ENCODE measurements around the gene HNRNPR. TPM values are rescaled to one million over a fixed set of nuclear protein-coding genes. Genes with fewer than 3 reads are reported as not detected.

Gene HNRNPR
- total RNA-seq, 1 experiment from 2014 or later, result 194 TPM

DNA sequence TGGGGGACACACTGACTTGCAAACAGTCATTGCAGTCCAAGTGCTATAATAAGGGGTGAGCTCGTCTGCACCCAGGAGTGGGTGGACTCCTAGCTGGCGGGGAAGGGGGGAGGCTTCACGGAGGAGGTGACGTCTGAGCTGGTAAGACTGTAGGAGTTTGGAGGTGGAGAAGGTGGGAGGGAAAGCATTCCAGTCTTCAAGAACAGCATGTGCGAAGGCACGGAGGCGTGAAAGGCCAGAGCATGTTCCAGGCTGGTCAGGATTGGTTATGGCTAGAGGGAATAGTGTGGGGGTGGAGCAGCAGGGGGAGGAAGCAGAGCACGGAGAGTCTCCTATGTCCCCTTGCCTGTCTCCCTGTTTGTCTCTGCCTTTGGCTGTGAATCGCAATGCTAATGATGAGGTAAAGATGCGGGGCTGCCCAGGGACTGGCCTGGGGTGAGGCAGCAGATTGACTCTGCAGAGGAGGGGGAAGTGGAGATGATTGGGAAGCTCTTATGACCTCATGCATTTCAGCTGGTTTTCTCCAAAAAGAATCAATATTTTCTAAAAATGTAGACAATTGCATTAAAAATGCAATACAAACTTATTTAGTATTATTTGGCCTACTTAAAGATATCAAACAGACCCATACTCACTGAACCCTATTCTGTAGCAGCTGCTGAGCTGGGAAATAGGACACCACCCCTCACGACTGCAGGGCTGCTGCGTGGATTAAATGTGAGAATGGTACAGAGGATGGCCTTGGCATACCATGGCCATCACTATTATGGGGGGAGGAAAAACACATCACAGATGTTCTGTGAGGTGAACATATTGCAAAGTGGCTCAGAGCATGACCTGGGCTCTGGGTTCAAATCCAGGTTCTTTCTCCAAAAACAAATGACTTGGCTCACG is 28.1 kb upstream of the HNRNPR start:
- peaks cover 33 to 42% of the 10 kb centered on the region in 2 experiments for H3K4me1 ChIP-seq (ENCODE audit: control insufficient read depth in 1 of 2, insufficient read depth in 2 of 2, low read length in 2 of 2)
- no peaks in the 10 kb centered on the region for H3K9me3 ChIP-seq (ENCODE audit: control insufficient read depth in 1 of 2, insufficient read depth in 1 of 2, low read depth in 1 of 2, low read length in 2 of 2)
- no peak overlapping the region for H3K27ac ChIP-seq (ENCODE audit: low read depth, low read length)
- ChIA-PET POLR2A (no interaction called here), RAD21 (ENCODE audit: low non-redundant PET in 1 of 2, low total read pairs in 2 of 2, uncharacterized antibody in 2 of 2, unreplicated experiment in 2 of 2) (no interaction called here), CTCF (no interaction called here)
- no peak overlapping the region for H3K4me2 ChIP-seq (ENCODE audit: low read length)
- no peak for ATAC-seq
- intact Hi-C loops (cut with micrococcal nuclease), result no loop called here
- H4K20me1 ChIP-seq (ENCODE audit: insufficient read depth), result no peaks in the 10 kb centered on the region
- no peaks in the 10 kb centered on the region for H3K36me3 ChIP-seq (ENCODE audit: control insufficient read depth in 1 of 2, insufficient read depth in 2 of 2, low read length in 2 of 2)
- H3K9ac ChIP-seq (ENCODE audit: low read length), result no peak overlapping the region
- H3K9me2 ChIP-seq (ENCODE audit: insufficient read depth), result no peaks in the 10 kb centered on the region
- TF ChIP-seq POLR2AphosphoS5 (IDR thresholded peaks at IDR 0.05; ENCODE audit: low read depth, low read length) (no peak), CBX3 (IDR thresholded peaks at IDR 0.05; ENCODE audit: low read depth) (no peak), ZNF274 (IDR thresholded peaks at IDR 0.05; ENCODE audit: low read depth, low read length) (no peak), ELF1 (IDR thresholded peaks at IDR 0.05; ENCODE audit: borderline replicate concordance, low read depth) (no peak), POLR2A (IDR thresholded peaks at IDR 0.05; ENCODE audit: borderline replicate concordance, extremely low read depth, insufficient read depth, insufficient read length) (no peak), SP1 (IDR thresholded peaks at IDR 0.05; ENCODE audit: low read depth) (no peak), EZH2 (IDR thresholded peaks at IDR 0.05) (no peak), RAD21 (IDR thresholded peaks at IDR 0.05; ENCODE audit: low read depth) (no peak), EZH2phosphoT487 (IDR thresholded peaks at IDR 0.05; ENCODE audit: borderline replicate concordance) (no peak), YY1 (IDR thresholded peaks at IDR 0.05; ENCODE audit: extremely low read depth, insufficient replicate concordance, low read depth, low read length) (no peak), EGR1 (IDR thresholded peaks at IDR 0.05; ENCODE audit: low read depth) (no peak), TCF7L2 (IDR thresholded peaks at IDR 0.05; ENCODE audit: borderline replicate concordance, extremely low read depth, insufficient read depth, insufficient read length) (no peak), CEBPB (IDR thresholded peaks at IDR 0.05; ENCODE audit: low read depth) (no peak), SRF (IDR thresholded peaks at IDR 0.05; ENCODE audit: low read depth) (no peak), SIN3A (IDR thresholded peaks at IDR 0.05; ENCODE audit: low read depth) (no peak)
- TF ChIP-seq, protein P1, sequence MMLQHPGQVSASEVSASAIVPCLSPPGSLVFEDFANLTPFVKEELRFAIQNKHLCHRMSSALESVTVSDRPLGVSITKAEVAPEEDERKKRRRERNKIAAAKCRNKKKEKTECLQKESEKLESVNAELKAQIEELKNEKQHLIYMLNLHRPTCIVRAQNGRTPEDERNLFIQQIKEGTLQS (IDR thresholded peaks at IDR 0.05), result no peak
- TF ChIP-seq, protein P2, sequence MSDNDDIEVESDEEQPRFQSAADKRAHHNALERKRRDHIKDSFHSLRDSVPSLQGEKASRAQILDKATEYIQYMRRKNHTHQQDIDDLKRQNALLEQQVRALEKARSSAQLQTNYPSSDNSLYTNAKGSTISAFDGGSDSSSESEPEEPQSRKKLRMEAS (IDR thresholded peaks at IDR 0.05), result no peak
- TF ChIP-seq, protein P3, sequence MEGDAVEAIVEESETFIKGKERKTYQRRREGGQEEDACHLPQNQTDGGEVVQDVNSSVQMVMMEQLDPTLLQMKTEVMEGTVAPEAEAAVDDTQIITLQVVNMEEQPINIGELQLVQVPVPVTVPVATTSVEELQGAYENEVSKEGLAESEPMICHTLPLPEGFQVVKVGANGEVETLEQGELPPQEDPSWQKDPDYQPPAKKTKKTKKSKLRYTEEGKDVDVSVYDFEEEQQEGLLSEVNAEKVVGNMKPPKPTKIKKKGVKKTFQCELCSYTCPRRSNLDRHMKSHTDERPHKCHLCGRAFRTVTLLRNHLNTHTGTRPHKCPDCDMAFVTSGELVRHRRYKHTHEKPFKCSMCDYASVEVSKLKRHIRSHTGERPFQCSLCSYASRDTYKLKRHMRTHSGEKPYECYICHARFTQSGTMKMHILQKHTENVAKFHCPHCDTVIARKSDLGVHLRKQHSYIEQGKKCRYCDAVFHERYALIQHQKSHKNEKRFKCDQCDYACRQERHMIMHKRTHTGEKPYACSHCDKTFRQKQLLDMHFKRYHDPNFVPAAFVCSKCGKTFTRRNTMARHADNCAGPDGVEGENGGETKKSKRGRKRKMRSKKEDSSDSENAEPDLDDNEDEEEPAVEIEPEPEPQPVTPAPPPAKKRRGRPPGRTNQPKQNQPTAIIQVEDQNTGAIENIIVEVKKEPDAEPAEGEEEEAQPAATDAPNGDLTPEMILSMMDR (IDR thresholded peaks at IDR 0.05 in 2 of 3, conservative IDR thresholded peaks at IDR 0.05 in 1 of 3; ENCODE audit: borderline replicate concordance in 1 of 3, insufficient read depth in 1 of 3, low read depth in 2 of 3, low read length in 2 of 3), result no peak
- TF ChIP-seq, protein P4, sequence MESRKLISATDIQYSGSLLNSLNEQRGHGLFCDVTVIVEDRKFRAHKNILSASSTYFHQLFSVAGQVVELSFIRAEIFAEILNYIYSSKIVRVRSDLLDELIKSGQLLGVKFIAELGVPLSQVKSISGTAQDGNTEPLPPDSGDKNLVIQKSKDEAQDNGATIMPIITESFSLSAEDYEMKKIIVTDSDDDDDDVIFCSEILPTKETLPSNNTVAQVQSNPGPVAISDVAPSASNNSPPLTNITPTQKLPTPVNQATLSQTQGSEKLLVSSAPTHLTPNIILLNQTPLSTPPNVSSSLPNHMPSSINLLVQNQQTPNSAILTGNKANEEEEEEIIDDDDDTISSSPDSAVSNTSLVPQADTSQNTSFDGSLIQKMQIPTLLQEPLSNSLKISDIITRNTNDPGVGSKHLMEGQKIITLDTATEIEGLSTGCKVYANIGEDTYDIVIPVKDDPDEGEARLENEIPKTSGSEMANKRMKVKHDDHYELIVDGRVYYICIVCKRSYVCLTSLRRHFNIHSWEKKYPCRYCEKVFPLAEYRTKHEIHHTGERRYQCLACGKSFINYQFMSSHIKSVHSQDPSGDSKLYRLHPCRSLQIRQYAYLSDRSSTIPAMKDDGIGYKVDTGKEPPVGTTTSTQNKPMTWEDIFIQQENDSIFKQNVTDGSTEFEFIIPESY (IDR thresholded peaks at IDR 0.05; ENCODE audit: extremely low read depth, insufficient replicate concordance, low read length), result no peak
- DNase-seq (ENCODE audit: low read depth, low spot score), result no peak
- BruUV-seq (replicated peaks), result no TSS peak
- H3K4me3 ChIP-seq (replicated peaks in 1 of 2; ENCODE audit: low read depth in 1 of 2, low read length in 2 of 2), result no peak overlapping the region
- H3K79me2 ChIP-seq (ENCODE audit: insufficient read depth, low read length), result peaks cover 16% of the 10 kb centered on the region
- H2AFZ ChIP-seq (ENCODE audit: low read depth, low read length, poor library complexity, severe bottlenecking), result no peak overlapping the region
- no peaks in the 10 kb centered on the region for H3K27me3 ChIP-seq (ENCODE audit: insufficient read depth, low read length)
